Neural cell (in vitro differentiated cells): ENCODE data around the gene ZNF142. TPM values are rescaled to one million over a fixed set of nuclear protein-coding genes. Genes with fewer than 3 reads are reported as not detected.

Experiments
- H2AFZ ChIP-seq: fragments of 200-600, 300-800 bp; sonication (generic), shearing (Covaris generic); 2 replicates; pipeline ENCODE4 v1.6.0; 2014; ENCODE audit warnings: low read depth, mild to moderate bottlenecking, antibody characterized with exemption, low read length, moderate library complexity
- H3F3A ChIP-seq: fragments of 200-600 bp; shearing (Covaris generic); 2 replicates; pipeline ENCODE4 v1.6.1; 2016; ENCODE audit warnings: mild to moderate bottlenecking, moderate library complexity, mixed read lengths, antibody characterized with exemption, low read length; ENCODE audit not compliant: insufficient read depth, poor library complexity, severe bottlenecking
- H3K27ac ChIP-seq: fragments of 200-600, 300-800 bp; sonication (generic), shearing (Covaris generic); 2 replicates; pipeline ENCODE4 v1.5.1; 2014; ENCODE audit warnings: mild to moderate bottlenecking, low read length, moderate library complexity
- H3K27me3 ChIP-seq: fragments of 300-800, 200-600 bp; sonication (generic), shearing (Covaris generic); 2 replicates; pipeline ENCODE4 v1.6.0; 2014; ENCODE audit warnings: mild to moderate bottlenecking, low read depth, low read length, moderate library complexity; ENCODE audit not compliant: insufficient read depth
- H3K36me3 ChIP-seq: fragments of 300-800, 200-600 bp; sonication (generic), shearing (Covaris generic); 2 replicates; pipeline ENCODE4 v1.5.1; 2014; ENCODE audit warnings: mild to moderate bottlenecking, antibody characterized with exemption, low read length, moderate library complexity; ENCODE audit not compliant: insufficient read depth
- H3K4me2 ChIP-seq: fragments of 300-800, 200-600 bp; sonication (generic), shearing (Covaris generic); 2 replicates; pipeline ENCODE4 v1.6.0; 2014; ENCODE audit warnings: mild to moderate bottlenecking, low read length
- H3K4me3 ChIP-seq: fragments of 300-800, 200-600 bp; sonication (generic), shearing (Covaris generic); 2 replicates; pipeline ENCODE4 v1.5.1; 2014; ENCODE audit warnings: mild to moderate bottlenecking, low read length, moderate library complexity
- H3K79me2 ChIP-seq: fragments of 200-600 bp; shearing (Covaris generic); replicated peaks from 2 replicates; pipeline ENCODE4 v1.6.0; 2014; ENCODE audit warnings: mild to moderate bottlenecking, low read length, moderate library complexity; ENCODE audit not compliant: insufficient read depth
- H3K9ac ChIP-seq: fragments of 300-800, 200-600 bp; sonication (generic), shearing (Covaris generic); 2 replicates; pipeline ENCODE4 v1.6.1; 2016; ENCODE audit warnings: mild to moderate bottlenecking, low read length, mixed read lengths
- H3K9me2 ChIP-seq: fragments of 200-600 bp; shearing (Covaris generic); 2 replicates; pipeline ENCODE4 v1.6.1; 2016; ENCODE audit warnings: mild to moderate bottlenecking, low read length, mixed read lengths; ENCODE audit not compliant: insufficient read depth
- H3K9me3 ChIP-seq: fragments of 200-600, 300-800 bp; sonication (generic), shearing (Covaris generic); 2 replicates; pipeline ENCODE4 v1.6.1; 2016; ENCODE audit warnings: mild to moderate bottlenecking, mixed run types, low read length, moderate library complexity, mixed read lengths
- H4K20me1 ChIP-seq: fragments of 200-600 bp; shearing (Covaris generic); 2 replicates; pipeline ENCODE4 v1.6.1; 2016; ENCODE audit warnings: mild to moderate bottlenecking, mixed run types; ENCODE audit not compliant: insufficient read depth
- EP300 ChIP-seq: fragments of 450-650 bp; conservative IDR thresholded peaks from 2 replicates; pipeline ENCODE4 v1.6.1; 2014; ENCODE audit warnings: antibody characterized with exemption, mild to moderate bottlenecking, moderate library complexity; ENCODE audit not compliant: poor library complexity, severe bottlenecking
- EZH2 ChIP-seq: fragments of 200-600, 300-800 bp; shearing (Covaris generic), sonication (generic); IDR thresholded peaks from 2 replicates; pipeline ENCODE4 v1.6.1; 2014; ENCODE audit warnings: antibody characterized with exemption, low read length, borderline replicate concordance, mild to moderate bottlenecking; ENCODE audit not compliant: insufficient read depth, poor library complexity, severe bottlenecking
- MXI1 ChIP-seq: fragments of 450-650 bp; conservative IDR thresholded peaks from 2 replicates; pipeline ENCODE4 v1.6.1; 2014; ENCODE audit warnings: antibody characterized with exemption, mild to moderate bottlenecking; ENCODE audit not compliant: poor library complexity, severe bottlenecking
- POLR2AphosphoS5 ChIP-seq: IDR thresholded peaks from 2 replicates; pipeline ENCODE4 v1.6.1; 2012
- RAD21 ChIP-seq: fragments of 450-650 bp; conservative IDR thresholded peaks from 2 replicates; pipeline ENCODE4 v1.6.1; 2014; ENCODE audit warnings: antibody characterized with exemption, mild to moderate bottlenecking, moderate library complexity
- REST ChIP-seq: IDR thresholded peaks from 2 replicates; pipeline ENCODE4 v1.6.1; 2012; ENCODE audit warnings: borderline replicate concordance
- SMC3 ChIP-seq: fragments of 450-650 bp; conservative IDR thresholded peaks from 2 replicates; pipeline ENCODE4 v1.6.1; 2014; ENCODE audit warnings: antibody characterized with exemption, mild to moderate bottlenecking, moderate library complexity; ENCODE audit not compliant: poor library complexity
- TAF1 ChIP-seq: IDR thresholded peaks from 2 replicates; pipeline ENCODE4 v1.6.1; 2012; ENCODE audit warnings: low read depth
- polyA plus RNA-seq: library from polyadenylated mRNA; depleted of rRNA; stranded (reverse); fragments of >200 nt; gene quantifications from 2 replicates; pipeline ENCODE4 v1.2.3, GENCODE V29; 2014
- TF ChIP-seq, protein P1 (sequence below): fragments of 450-650 bp; IDR thresholded peaks from 2 replicates; pipeline ENCODE4 v1.5.1; 2014; ENCODE audit warnings: antibody characterized with exemption, mild to moderate bottlenecking, moderate library complexity; ENCODE audit not compliant: poor library complexity, severe bottlenecking

The ZNF142 gene
- polyA plus RNA-seq, 1 donor from 2014 or later = 4.8 TPM

DNA sequence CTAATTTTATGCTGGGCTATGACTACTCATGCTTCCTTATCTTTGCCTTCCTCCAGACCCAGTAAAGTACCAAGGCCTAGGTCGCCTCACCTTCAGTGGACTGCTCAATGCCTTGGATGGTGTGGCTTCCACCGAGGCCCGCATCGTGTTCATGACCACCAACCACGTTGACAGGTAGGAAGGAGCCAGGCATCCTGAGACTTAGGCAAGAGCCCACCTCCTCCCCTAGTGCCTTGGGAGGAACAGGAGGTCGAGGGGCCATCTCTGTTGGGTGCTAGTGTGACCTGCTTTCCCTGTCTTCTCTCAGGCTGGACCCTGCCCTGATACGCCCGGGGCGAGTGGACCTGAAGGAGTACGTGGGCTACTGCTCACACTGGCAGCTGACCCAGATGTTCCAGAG, 3.4 kb upstream of the ZNF142 start:
- Histone ChIP-seq H2AFZ (no peak overlapping the region), H3K9ac (no peak overlapping the region), H3K27ac (no peak overlapping the region), H3K9me2 (no peaks in the 10 kb centered on the region), H3F3A (no peaks in the 10 kb centered on the region), H3K79me2 (peaks cover 20% of the 10 kb centered on the region), H3K4me2 (no peak overlapping the region), H3K4me3 (no peak overlapping the region), H3K36me3 (no peaks in the 10 kb centered on the region), H3K9me3 (no peaks in the 10 kb centered on the region), H4K20me1 (no peaks in the 10 kb centered on the region), H3K27me3 (no peaks in the 10 kb centered on the region)
- TF ChIP-seq TAF1 = no peak
- TF ChIP-seq RAD21 = no peak
- TF ChIP-seq, protein P1, sequence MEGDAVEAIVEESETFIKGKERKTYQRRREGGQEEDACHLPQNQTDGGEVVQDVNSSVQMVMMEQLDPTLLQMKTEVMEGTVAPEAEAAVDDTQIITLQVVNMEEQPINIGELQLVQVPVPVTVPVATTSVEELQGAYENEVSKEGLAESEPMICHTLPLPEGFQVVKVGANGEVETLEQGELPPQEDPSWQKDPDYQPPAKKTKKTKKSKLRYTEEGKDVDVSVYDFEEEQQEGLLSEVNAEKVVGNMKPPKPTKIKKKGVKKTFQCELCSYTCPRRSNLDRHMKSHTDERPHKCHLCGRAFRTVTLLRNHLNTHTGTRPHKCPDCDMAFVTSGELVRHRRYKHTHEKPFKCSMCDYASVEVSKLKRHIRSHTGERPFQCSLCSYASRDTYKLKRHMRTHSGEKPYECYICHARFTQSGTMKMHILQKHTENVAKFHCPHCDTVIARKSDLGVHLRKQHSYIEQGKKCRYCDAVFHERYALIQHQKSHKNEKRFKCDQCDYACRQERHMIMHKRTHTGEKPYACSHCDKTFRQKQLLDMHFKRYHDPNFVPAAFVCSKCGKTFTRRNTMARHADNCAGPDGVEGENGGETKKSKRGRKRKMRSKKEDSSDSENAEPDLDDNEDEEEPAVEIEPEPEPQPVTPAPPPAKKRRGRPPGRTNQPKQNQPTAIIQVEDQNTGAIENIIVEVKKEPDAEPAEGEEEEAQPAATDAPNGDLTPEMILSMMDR = no peak
- no peak for TF ChIP-seq REST
- no peak for TF ChIP-seq EP300
- TF ChIP-seq MXI1 = no peak
- no peak for TF ChIP-seq SMC3
- no peak for TF ChIP-seq EZH2
- no peak for TF ChIP-seq POLR2AphosphoS5

- Histone ChIP-seq H3K4me2 (no peak overlapping the region), H4K20me1 (no peaks in the 10 kb centered on the region), H3K4me3 (no peak overlapping the region), H2AFZ (no peak overlapping the region), H3K27me3 (no peaks in the 10 kb centered on the region), H3K36me3 (no peaks in the 10 kb centered on the region), H3K9me3 (no peaks in the 10 kb centered on the region), H3K27ac (no peak overlapping the region), H3K9me2 (no peaks in the 10 kb centered on the region), H3K9ac (no peak overlapping the region), H3K79me2 (peaks cover 20% of the 10 kb centered on the region), H3F3A (no peaks in the 10 kb centered on the region)
- TF ChIP-seq REST = no peak
- TF ChIP-seq SMC3 = no peak
- no peak for TF ChIP-seq TAF1
- TF ChIP-seq, protein P1 = no peak
- no peak for TF ChIP-seq POLR2AphosphoS5
- TF ChIP-seq RAD21 = no peak
- no peak for TF ChIP-seq EZH2
- TF ChIP-seq MXI1 = no peak
- TF ChIP-seq EP300 = no peak
Observed at GRCh38 chr2:218662377-218662776, 3.0 kb upstream of the ZNF142 start.
